NCI-H226 (cell line): ENCODE results near the gene CERS6.

Source experiments
- DNase-seq: peaks from one replicate; pipeline ENCODE4 v3.0.0-alpha.2; 2015

CERS6 gene

GRCh38 chr2:168811696-168812095 is 355.6 kb downstream of the CERS6 start:
- DNase-seq: no peak

- peak; percentile 26 for DNase-seq
Observed at GRCh38 chr2:168814046-168814445, 358.0 kb downstream of the CERS6 start.

GRCh38 chr2:168814939-168815907 is 359.2 kb downstream of the CERS6 start:
- DNase-seq: no peak

- peak; percentile 92 for DNase-seq
Observed at GRCh38 chr2:168816369-168816768, 360.3 kb downstream of the CERS6 start.

- DNase-seq: no peak
Observed at GRCh38 chr2:168819050-168819715, 363.1 kb downstream of the CERS6 start.

GRCh38 chr2:168819829-168820489 is 363.9 kb downstream of the CERS6 start:
- no peak for DNase-seq

GRCh38 chr2:168821577-168821976 is 365.5 kb downstream of the CERS6 start:
- DNase-seq: no peak

- DNase-seq: no peak
Observed at GRCh38 chr2:168821992-168822391, 365.9 kb downstream of the CERS6 start.
